Measurements from ENCODE around the gene NR5A1.

The NR5A1 gene

GRCh38 chr9:124498040-124498439 lies 9.2 kb downstream of the NR5A1 start:
- no peak for DNase-seq

- no peak for DNase-seq
Measured at GRCh38 chr9:124497441-124497840, 9.8 kb downstream of the NR5A1 start.

- no peak for DNase-seq
Measured at GRCh38 chr9:124496463-124496862, 10.7 kb downstream of the NR5A1 start.

- no peak for DNase-seq
Measured at GRCh38 chr9:124496075-124496449, 11.1 kb downstream of the NR5A1 start.

GRCh38 chr9:124495126-124496074 lies 11.8 kb downstream of the NR5A1 start:
- DNase-seq: no peak

- no peak for DNase-seq
Measured at GRCh38 chr9:124493794-124494479, 13.3 kb downstream of the NR5A1 start.

GRCh38 chr9:124493218-124493617 lies 14.0 kb downstream of the NR5A1 start:
- no peak for DNase-seq

GRCh38 chr9:124492818-124493217 lies 14.4 kb downstream of the NR5A1 start:
- DNase-seq: no peak

- DNase-seq: no peak
Measured at GRCh38 chr9:124491049-124491975, 15.9 kb downstream of the NR5A1 start.

- DNase-seq: no peak
Measured at GRCh38 chr9:124490004-124490403, 17.2 kb downstream of the NR5A1 start.

- DNase-seq: no peak
Measured at GRCh38 chr9:124489222-124489621, 18.0 kb downstream of the NR5A1 start.

GRCh38 chr9:124488641-124489210 lies 18.5 kb downstream of the NR5A1 start:
- no peak for DNase-seq

- DNase-seq: no peak
Measured at GRCh38 chr9:124487260-124488182, 19.7 kb downstream of the NR5A1 start.

GRCh38 chr9:124486778-124487259 lies 20.4 kb downstream of the NR5A1 start:
- DNase-seq: no peak

GRCh38 chr9:124485936-124486335 lies 21.3 kb downstream of the NR5A1 start:
- DNase-seq: no peak

GRCh38 chr9:124485201-124485600 lies 22.0 kb downstream of the NR5A1 start:
- DNase-seq: no peak

GRCh38 chr9:124483481-124483880 lies 23.7 kb downstream of the NR5A1 start:
- DNase-seq: no peak

GRCh38 chr9:124482431-124483031 lies 24.7 kb downstream of the NR5A1 start:
- no peak for DNase-seq

- DNase-seq: no peak
Measured at GRCh38 chr9:124481115-124481514, 26.1 kb downstream of the NR5A1 start.

- DNase-seq: no peak
Measured at GRCh38 chr9:124480621-124480981, 26.6 kb downstream of the NR5A1 start.

All from CD4-positive, alpha-beta T cell treated with Interleukin-12 subunit alpha and Interleukin-12 subunit beta, for 1 hour (primary cell).